C4-2B (cell line): Measurements from ENCODE around the gene MAGI2.
"Not testable (repeated sequence)": the region's sequence is repeated elsewhere in the genome, so short reads cannot be mapped to it uniquely, and the experiment has no call there.

ENCODE experiments used
- H3K27ac ChIP-seq: fragments of 450-650 bp; 2 replicates; pipeline ENCODE4 v1.5.1; 2017
- ZFX ChIP-seq: fragments of 450-650 bp; IDR thresholded peaks from 2 replicates; pipeline ENCODE4 v1.6.1; 2017
- TF ChIP-seq, protein P1 (sequence below): fragments of 450-650 bp; conservative IDR thresholded peaks from 2 replicates; pipeline ENCODE4 v1.5.1; 2017; ENCODE audit warnings: mild to moderate bottlenecking

The MAGI2 gene

GRCh38 chr7:78299088-78299487 lies 1154.4 kb downstream of the MAGI2 start:
- H3K27ac ChIP-seq: no peak overlapping the region
- TF ChIP-seq ZFX: no peak
- TF ChIP-seq, protein P1, sequence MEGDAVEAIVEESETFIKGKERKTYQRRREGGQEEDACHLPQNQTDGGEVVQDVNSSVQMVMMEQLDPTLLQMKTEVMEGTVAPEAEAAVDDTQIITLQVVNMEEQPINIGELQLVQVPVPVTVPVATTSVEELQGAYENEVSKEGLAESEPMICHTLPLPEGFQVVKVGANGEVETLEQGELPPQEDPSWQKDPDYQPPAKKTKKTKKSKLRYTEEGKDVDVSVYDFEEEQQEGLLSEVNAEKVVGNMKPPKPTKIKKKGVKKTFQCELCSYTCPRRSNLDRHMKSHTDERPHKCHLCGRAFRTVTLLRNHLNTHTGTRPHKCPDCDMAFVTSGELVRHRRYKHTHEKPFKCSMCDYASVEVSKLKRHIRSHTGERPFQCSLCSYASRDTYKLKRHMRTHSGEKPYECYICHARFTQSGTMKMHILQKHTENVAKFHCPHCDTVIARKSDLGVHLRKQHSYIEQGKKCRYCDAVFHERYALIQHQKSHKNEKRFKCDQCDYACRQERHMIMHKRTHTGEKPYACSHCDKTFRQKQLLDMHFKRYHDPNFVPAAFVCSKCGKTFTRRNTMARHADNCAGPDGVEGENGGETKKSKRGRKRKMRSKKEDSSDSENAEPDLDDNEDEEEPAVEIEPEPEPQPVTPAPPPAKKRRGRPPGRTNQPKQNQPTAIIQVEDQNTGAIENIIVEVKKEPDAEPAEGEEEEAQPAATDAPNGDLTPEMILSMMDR: no peak

DNA sequence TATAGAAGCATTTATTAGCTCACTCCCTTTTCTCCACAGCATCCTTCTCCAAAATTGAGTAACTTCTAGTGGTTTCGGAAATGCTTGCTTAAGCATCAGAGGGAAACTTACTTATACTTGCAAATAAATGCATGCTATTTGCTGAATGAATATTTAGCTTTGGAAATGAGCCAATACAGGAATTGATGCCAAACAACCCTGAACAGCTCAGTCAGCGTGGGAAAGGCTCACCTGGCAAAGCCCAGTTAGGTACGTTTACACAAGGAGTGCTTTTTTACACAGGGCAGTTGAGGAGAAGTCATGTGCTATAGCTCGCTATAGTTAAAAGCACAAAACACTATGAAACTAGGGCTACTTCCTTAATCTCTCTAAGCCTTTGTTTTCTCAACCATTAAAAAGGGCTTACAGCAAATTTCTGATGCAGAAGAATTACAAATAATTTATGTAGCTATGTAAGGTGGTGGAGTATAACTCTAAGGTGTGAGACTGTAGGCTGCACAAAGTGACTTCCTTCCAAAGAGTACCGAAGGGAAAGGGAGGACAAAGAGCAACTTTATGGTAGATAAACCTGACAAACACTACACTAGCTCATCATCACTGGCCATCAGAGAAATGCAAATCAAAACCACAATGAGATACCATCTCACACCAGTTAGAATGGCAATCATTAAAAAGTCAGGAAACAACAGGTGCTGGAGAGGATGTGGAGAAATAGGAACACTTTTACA lies 1156.7 kb downstream of the MAGI2 start:
- no peak overlapping the region for H3K27ac ChIP-seq
- TF ChIP-seq, protein P1: no peak
- TF ChIP-seq ZFX: no peak

GRCh38 chr7:78296046-78296597 lies 1157.3 kb downstream of the MAGI2 start:
- TF ChIP-seq, protein P1: no peak
- TF ChIP-seq ZFX: no peak
- no peak overlapping the region for H3K27ac ChIP-seq

DNA sequence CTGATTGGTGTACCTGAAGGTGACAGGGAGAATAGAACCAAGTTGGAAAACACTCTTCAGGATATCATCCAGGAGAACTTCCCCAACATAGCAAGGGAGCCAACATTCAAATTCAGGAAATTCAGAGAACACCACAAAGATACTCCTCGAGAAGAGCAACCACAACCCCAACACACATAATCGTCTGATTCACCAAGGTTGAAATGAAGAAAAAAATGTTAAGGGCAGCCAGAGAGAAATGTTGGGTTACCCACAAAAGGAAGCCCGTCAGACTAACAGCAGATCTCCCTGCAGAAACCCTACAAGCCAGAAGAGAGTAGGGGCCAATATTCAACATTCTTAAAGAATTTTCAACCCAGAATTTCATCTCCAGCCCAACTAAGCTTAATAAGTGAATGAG lies 1164.0 kb downstream of the MAGI2 start:
- H3K27ac ChIP-seq: not testable (repeated sequence)

GRCh38 chr7:78284945-78285344 lies 1168.5 kb downstream of the MAGI2 start:
- TF ChIP-seq, protein P1: no peak
- TF ChIP-seq ZFX: no peak
- no peak overlapping the region for H3K27ac ChIP-seq

DNA sequence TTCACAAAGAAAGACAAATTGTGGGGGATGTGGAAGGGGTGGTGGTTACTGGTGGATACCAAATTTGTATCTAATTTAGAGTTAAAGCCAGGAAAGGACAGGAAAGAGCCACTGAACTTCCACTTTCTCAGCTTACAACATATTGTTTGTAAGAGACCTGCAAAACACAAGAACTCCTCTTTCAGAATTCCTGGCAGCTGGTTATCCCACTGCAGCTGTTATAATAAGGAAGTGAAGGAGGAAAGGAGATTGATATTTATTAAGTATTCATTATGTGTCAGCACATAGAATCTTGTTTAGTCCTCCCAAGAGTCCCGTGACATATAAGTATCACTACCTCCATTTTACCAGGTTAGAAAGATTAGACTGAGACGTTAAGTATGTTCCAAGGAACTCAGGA lies 1173.2 kb downstream of the MAGI2 start:
- TF ChIP-seq ZFX: no peak
- TF ChIP-seq, protein P1: no peak
- H3K27ac ChIP-seq: no peak overlapping the region

GRCh38 chr7:78279457-78279856 lies 1174.0 kb downstream of the MAGI2 start:
- H3K27ac ChIP-seq: no peak overlapping the region
- no peak for TF ChIP-seq ZFX
- TF ChIP-seq, protein P1: no peak

DNA sequence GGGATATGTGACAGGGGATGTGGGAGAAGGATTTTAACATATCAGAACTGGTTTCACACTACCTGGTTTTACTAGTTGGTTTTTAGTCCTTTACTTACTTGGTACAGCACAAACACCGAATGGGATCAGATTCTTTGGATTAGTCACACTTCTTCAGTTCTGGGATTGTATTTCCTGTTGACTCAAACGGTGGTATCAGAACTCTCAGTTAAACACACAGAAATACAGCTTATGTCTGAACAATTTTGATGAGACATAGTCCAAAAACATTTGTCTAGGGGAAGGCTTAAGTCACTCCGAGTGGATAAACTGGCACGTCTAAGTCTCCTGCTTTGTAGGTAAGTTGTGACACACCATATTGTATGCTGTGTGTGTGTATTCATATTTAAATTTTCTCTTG lies 1174.4 kb downstream of the MAGI2 start:
- TF ChIP-seq ZFX: no peak
- TF ChIP-seq, protein P1: no peak
- no peak overlapping the region for H3K27ac ChIP-seq
